Activated CD8-positive, alpha-beta T cell treated with anti-CD3 and anti-CD28 coated beads, Interleukin-2, amount 10 ng/mL, durations not matched to agents 7 days and 5 days (primary cell): Measurements from ENCODE around the gene ARHGEF4. TPM values are rescaled to one million over a fixed set of nuclear protein-coding genes. Genes with fewer than 3 reads are reported as not detected.
A peak's percentile ranks its signal among the peaks of the same experiment; 100 is the strongest.

ENCODE experiments used
- ATAC-seq: fragments of 150-1000 bp; cut with Tn5 transposase; one replicate; pipeline ENCODE4 v1.10.0; 2021; ENCODE audit warnings: moderate library complexity
- CTCF ChIA-PET: fragments of 350-600 bp; sonication (Branson Sonifier 250); formaldehyde crosslinking; loops from one replicate; lab custom pipeline; 2021; ENCODE audit warnings: antibody characterized with exemption; lab: Charles Lee
- POLR2A ChIA-PET: fragments of 350-600 bp; sonication (Branson Sonifier 250); formaldehyde crosslinking; loops from one replicate; lab custom pipeline; 2021; ENCODE audit warnings: antibody characterized with exemption; lab: Charles Lee
- DNase-seq: peaks from one replicate; pipeline ENCODE4 v3.0.0-alpha.2; 2020
- H3K27ac Mint-ChIP-seq: one replicate; pipeline ENCODE4 v1.8.0; 2021; ENCODE audit warnings: mild to moderate bottlenecking, mixed read lengths
- H3K27me3 Mint-ChIP-seq: one replicate; pipeline ENCODE4 v1.8.0; 2021; ENCODE audit warnings: low read depth, mixed read lengths
- H3K36me3 Mint-ChIP-seq: one replicate; pipeline ENCODE4 v1.8.0; 2021; ENCODE audit warnings: low read depth, mixed read lengths
- H3K4me1 Mint-ChIP-seq: one replicate; pipeline ENCODE4 v1.8.0; 2021; ENCODE audit warnings: low read depth, mixed read lengths
- H3K4me3 Mint-ChIP-seq: one replicate; pipeline ENCODE4 v1.8.0; 2021; ENCODE audit warnings: mild to moderate bottlenecking, mixed read lengths
- H3K9me3 Mint-ChIP-seq: one replicate; pipeline ENCODE4 v1.8.0; 2022; ENCODE audit warnings: mixed read lengths; ENCODE audit not compliant: insufficient read depth
- total RNA-seq, 2 experiments: library from RNA; stranded (reverse); gene quantifications; one replicate each; pipeline ENCODE4 v1.2.3, GENCODE V29; 2021

The ARHGEF4 gene
- total RNA-seq, 2 experiments from 2014 or later, result 2.9 to 3.3 TPM

GRCh38 chr2:131046918-131047652 is 210.4 kb downstream of the ARHGEF4 start:
- CTCF ChIA-PET, result no interaction called here
- Mint-ChIP-seq H3K36me3 (peaks cover 36% of the 10 kb centered on the region), H3K27me3 (no peaks in the 10 kb centered on the region), H3K9me3 (no peaks in the 10 kb centered on the region), H3K4me1 (peaks cover 11% of the 10 kb centered on the region), H3K27ac (no peak overlapping the region), H3K4me3 (no peak overlapping the region)
- DNase-seq (no peak), ATAC-seq (no peak)
- POLR2A ChIA-PET, result no interaction called here

GRCh38 chr2:131047920-131048560 is 211.3 kb downstream of the ARHGEF4 start:
- ATAC-seq (no peak), DNase-seq (no peak)
- H3K36me3 Mint-ChIP-seq, result peaks cover 40% of the 10 kb centered on the region
- no peak overlapping the region for H3K4me3 Mint-ChIP-seq
- ChIA-PET POLR2A (no interaction called here), CTCF (no interaction called here)
- H3K9me3 Mint-ChIP-seq, result no peaks in the 10 kb centered on the region
- peaks cover 3% of the 10 kb centered on the region for H3K4me1 Mint-ChIP-seq
- H3K27me3 Mint-ChIP-seq, result no peaks in the 10 kb centered on the region
- no peak overlapping the region for H3K27ac Mint-ChIP-seq

- POLR2A ChIA-PET, result no interaction called here
- H3K4me1 Mint-ChIP-seq, result no peaks in the 10 kb centered on the region
- CTCF ChIA-PET, result no interaction called here
- no peak overlapping the region for H3K27ac Mint-ChIP-seq
- H3K9me3 Mint-ChIP-seq, result no peaks in the 10 kb centered on the region
- H3K36me3 Mint-ChIP-seq, result peaks cover 43% of the 10 kb centered on the region
- no peaks in the 10 kb centered on the region for H3K27me3 Mint-ChIP-seq
- DNase-seq (no peak), ATAC-seq (no peak)
- H3K4me3 Mint-ChIP-seq, result no peak overlapping the region
Measured at GRCh38 chr2:131048641-131049040, 211.9 kb downstream of the ARHGEF4 start.

- DNase-seq (no peak), ATAC-seq (no peak)
- no peak overlapping the region for H3K27ac Mint-ChIP-seq
- H3K4me1 Mint-ChIP-seq, result no peaks in the 10 kb centered on the region
- H3K9me3 Mint-ChIP-seq, result no peaks in the 10 kb centered on the region
- ChIA-PET POLR2A (no interaction called here), CTCF (no interaction called here)
- no peak overlapping the region for H3K4me3 Mint-ChIP-seq
- H3K36me3 Mint-ChIP-seq, result peaks cover 43% of the 10 kb centered on the region
- H3K27me3 Mint-ChIP-seq, result no peaks in the 10 kb centered on the region
Measured at GRCh38 chr2:131049150-131049718, 212.5 kb downstream of the ARHGEF4 start.

- DNase-seq (no peak), ATAC-seq (no peak)
- POLR2A ChIA-PET, result interaction anchor here (0.9 kb wide), 1 partner anchor 9 kb away, joined by 3 read pairs; no protein-coding TSS in a partner anchor
- no peak overlapping the region for H3K4me3 Mint-ChIP-seq
- H3K36me3 Mint-ChIP-seq, result peaks cover 49% of the 10 kb centered on the region
- no peak overlapping the region for H3K27ac Mint-ChIP-seq
- H3K27me3 Mint-ChIP-seq, result no peaks in the 10 kb centered on the region
- no peaks in the 10 kb centered on the region for H3K4me1 Mint-ChIP-seq
- CTCF ChIA-PET, result no interaction called here
- H3K9me3 Mint-ChIP-seq, result no peaks in the 10 kb centered on the region
Measured at GRCh38 chr2:131050896-131051295, 214.2 kb downstream of the ARHGEF4 start.

DNA sequence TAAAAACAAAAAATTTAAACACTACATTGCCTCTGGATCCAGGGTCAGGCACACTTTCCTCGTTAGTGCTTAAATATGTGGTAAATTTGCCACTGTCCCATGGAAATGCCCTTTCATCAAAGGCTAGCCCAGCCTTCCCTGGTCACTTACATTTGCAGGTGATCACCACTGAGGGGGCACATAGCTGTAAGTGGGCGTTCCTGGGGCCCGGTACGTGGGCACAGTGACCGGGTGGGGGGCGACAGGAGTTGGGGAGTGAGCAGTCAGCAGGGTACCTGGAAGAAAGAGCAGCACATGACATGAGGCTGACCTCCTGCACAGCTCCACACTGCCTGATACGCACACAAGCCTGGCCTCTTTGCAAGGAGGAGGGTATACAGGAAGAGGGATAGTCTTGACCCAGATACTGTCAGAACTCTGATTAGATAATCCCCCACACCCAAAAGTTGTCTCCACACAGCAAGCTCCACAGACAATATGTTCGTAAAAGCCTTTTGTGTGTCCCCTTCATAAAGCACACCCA is 216.1 kb downstream of the ARHGEF4 start:
- no peak overlapping the region for H3K4me3 Mint-ChIP-seq
- ATAC-seq (no peak), DNase-seq (no peak)
- H3K27me3 Mint-ChIP-seq, result no peaks in the 10 kb centered on the region
- ChIA-PET POLR2A (no interaction called here), CTCF (interaction anchor here (0.8 kb wide), 1 partner anchor 12 kb away, joined by 4 read pairs; no protein-coding TSS in a partner anchor)
- no peaks in the 10 kb centered on the region for H3K9me3 Mint-ChIP-seq
- peaks cover 56% of the 10 kb centered on the region for H3K36me3 Mint-ChIP-seq
- no peaks in the 10 kb centered on the region for H3K4me1 Mint-ChIP-seq
- no peak overlapping the region for H3K27ac Mint-ChIP-seq

GRCh38 chr2:131054488-131054887 is 217.8 kb downstream of the ARHGEF4 start:
- ChIA-PET POLR2A (no interaction called here), CTCF (no interaction called here)

DNA sequence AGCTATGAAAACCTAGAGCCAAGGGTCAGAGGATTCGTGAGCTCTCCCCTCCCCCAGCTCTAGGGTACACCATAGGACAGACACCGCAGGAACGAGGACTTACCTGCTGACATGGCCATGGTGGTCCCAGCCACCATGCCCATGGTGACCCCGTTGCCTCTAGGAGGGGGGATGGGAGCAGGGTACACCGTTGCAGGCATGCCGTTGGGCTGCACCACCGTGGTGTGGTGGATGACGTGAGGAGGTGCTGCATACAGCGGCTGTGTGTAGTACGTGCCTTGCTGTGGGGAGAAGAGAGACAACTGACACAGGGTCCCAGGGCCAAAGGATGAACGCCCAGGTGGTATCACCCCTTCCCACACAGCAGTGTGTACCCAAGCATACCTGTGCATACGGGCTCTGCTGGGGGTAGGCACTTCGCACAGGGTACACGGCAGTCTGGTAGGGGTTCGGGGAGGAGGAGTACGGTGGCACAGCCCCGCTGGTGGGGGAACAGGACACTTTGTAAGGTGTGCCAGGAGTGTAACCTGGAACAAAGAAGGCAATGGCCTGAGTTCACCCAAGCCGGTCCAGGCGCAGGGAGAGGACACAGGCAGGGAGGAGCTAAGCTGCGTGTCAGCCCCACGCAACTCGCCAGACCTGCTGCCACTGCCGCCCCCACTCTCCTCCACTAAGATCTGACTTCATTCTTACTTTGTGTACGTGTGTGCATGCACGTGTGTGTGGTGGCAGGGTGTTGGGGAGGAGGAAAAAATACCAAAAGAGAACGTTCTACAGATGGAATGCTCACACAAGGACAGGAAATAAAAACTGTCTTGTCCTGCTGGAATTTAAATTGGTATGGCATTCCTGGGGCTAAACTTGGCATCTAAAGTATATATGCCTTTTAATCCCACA is 218.7 kb downstream of the ARHGEF4 start:
- DNase-seq (no peak), ATAC-seq (no peak)
- no peaks in the 10 kb centered on the region for H3K4me1 Mint-ChIP-seq
- H3K9me3 Mint-ChIP-seq, result no peaks in the 10 kb centered on the region
- no peak overlapping the region for H3K4me3 Mint-ChIP-seq
- CTCF ChIA-PET, result no interaction called here
- POLR2A ChIA-PET, result no interaction called here
- H3K36me3 Mint-ChIP-seq, result peaks cover 53% of the 10 kb centered on the region
- no peaks in the 10 kb centered on the region for H3K27me3 Mint-ChIP-seq
- H3K27ac Mint-ChIP-seq, result no peak overlapping the region

More at GRCh38 chr2:131054488-131054887, 217.8 kb downstream of the ARHGEF4 start:
- Mint-ChIP-seq H3K4me1 (no peaks in the 10 kb centered on the region), H3K9me3 (no peaks in the 10 kb centered on the region), H3K36me3 (peaks cover 54% of the 10 kb centered on the region), H3K4me3 (no peak overlapping the region), H3K27me3 (no peaks in the 10 kb centered on the region), H3K27ac (no peak overlapping the region)
- DNase-seq (no peak), ATAC-seq (no peak)

GRCh38 chr2:131056204-131056931 is 219.7 kb downstream of the ARHGEF4 start:
- Mint-ChIP-seq H3K27ac (peak overlapping the region; percentile 13), H3K4me3 (no peak overlapping the region), H3K9me3 (no peaks in the 10 kb centered on the region), H3K27me3 (no peaks in the 10 kb centered on the region), H3K4me1 (peaks cover 2% of the 10 kb centered on the region), H3K36me3 (peaks cover 53% of the 10 kb centered on the region)
- ATAC-seq, result no peak
- ChIA-PET CTCF (interaction anchor here (1.3 kb wide), 1 partner anchor 15 kb away, joined by 7 read pairs; no protein-coding TSS in a partner anchor), POLR2A (no interaction called here)
- DNase-seq, result no peak

DNA sequence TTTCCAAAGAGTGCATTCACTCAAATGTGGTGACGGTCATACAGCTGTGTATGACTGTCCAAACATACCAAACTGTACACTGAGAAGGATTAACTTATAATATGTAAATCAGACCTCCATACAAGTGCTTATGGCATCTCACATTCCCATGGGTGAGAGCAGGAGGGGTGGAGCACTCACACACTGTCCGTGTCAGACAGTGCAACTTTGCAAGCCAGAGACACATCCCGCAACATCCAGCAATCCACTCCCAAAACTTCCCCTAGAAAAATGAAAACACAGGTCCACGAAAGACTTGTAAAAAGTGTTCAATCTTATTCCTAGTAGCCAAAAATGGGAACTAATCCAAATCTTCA is 220.2 kb downstream of the ARHGEF4 start:
- ATAC-seq, result no peak
- no peaks in the 10 kb centered on the region for H3K27me3 Mint-ChIP-seq

More for the DNA sequence above, 220.2 kb downstream of the ARHGEF4 start:
- Mint-ChIP-seq H3K4me3 (no peak overlapping the region), H3K36me3 (peaks cover 50% of the 10 kb centered on the region), H3K27ac (peak overlapping the region; percentile 26), H3K9me3 (no peaks in the 10 kb centered on the region), H3K4me1 (peaks cover 4% of the 10 kb centered on the region)
- DNase-seq, result no peak
- POLR2A ChIA-PET, result no interaction called here
- CTCF ChIA-PET, result interaction anchor here (1.3 kb wide), 1 partner anchor 15 kb away, joined by 7 read pairs; no protein-coding TSS in a partner anchor
